DMS79 (cell line): ENCODE measurements around the gene GPC2.
A peak's percentile ranks its signal among the peaks of the same experiment; 100 is the strongest.

ENCODE experiments used
- DNase-seq: peaks from one replicate; lab custom pipeline; 2025; lab: John Stamatoyannopoulos, UW

GPC2 gene

DNA sequence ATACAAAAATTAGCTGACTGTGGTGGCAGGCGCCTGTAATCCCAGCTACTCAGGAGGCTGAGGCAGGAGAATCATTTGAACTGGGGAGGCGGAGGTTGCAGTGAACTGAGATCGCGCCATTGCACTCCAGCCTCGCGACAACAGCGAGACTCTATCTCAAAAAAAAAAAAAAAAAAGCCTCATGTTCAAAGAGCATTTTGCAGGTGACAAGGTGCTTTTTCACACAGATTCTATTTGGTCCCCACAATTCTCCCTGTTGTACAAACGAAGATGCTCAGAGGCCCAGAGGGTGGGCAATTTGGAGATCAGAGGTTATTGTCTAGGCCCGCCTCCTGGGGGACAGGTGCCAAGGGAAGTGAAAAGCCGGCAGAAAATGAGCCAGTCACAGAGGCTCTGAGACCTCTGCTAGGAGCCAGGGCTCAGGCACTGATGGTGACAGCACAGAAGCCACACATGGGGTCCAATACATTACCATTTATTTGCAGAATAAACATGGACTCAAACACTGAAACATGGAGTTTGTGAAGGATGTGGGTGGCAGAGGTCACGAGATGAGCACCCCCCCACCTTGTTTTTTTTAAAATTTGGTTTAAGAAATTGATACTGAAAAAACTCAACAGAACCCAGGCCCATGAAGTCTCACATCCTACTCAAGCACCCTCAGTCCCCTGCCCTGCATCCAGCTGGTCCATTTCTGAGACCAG, 7.9 kb downstream of the GPC2 start:
- DNase-seq = no peak

GRCh38 chr7:100167912-100168323, 9.3 kb downstream of the GPC2 start:
- no peak for DNase-seq

DNA sequence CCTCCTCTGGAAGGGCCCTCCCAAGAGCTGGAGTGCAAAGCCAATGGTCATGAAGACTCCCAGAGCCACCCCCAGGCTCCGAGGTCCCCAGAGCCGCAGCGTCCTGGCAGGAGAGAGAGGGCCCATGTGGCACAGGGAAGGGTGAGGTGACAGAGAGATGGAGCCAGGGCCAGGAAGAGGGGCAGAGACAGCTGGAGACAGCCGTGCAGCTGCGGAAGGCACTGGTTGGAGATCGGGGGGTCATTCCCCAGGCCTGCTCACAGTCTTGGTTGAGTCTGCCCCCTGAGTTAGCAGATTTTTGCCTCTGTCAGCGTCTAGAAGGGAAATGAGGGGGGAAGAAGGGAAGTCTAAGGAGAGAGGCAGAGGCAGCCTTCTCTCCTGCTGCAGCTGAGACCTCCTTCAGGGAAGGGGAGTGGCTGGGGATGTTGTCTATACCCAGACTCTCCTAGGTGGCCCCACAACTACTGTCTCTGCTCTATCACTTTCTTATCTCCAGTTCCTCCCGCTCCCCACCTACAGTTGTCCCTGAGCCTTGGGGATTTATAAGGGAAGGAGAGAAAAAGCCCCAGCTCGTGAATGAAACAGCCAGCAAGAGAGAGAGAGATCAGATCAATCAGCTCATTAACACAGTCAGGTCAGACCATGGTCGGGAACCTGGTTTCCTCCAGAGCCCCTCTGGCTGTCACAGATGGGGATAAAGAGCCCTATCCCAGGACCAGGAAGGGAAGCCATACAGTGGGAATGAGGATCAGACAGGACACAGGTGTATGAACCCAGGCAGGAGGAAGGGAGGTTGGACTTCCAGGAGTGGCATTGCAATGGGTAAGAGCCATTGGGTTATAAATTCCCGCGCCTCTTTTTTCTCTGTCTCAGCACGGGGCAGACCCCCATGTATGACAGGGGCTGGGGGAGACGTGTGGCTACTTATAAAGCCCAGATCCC, 9.9 kb downstream of the GPC2 start:
- no peak for DNase-seq

- DNase-seq = no peak
These were observed 10.8 kb downstream of the GPC2 start for GRCh38 chr7:100166317-100166940.

DNA sequence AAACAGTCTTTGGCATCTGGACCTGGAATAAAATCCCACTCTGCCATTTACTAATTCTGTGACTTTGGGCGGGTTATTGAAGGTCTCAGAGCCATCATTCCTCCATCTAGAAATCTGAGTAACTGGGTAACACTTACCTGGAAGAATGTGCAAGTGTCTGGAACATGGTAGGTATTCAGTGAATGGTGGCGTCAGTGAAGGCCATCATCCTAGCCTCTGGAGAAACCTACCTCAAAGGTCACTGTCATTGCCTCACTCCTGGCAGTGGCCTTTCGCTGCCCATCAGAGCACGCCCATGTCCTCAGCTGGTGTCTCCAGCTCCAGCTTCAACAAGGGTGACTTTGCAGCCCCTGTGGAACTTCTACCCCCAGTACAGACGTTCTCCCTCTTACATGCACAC, 13.3 kb downstream of the GPC2 start:
- DNase-seq = no peak

DNA sequence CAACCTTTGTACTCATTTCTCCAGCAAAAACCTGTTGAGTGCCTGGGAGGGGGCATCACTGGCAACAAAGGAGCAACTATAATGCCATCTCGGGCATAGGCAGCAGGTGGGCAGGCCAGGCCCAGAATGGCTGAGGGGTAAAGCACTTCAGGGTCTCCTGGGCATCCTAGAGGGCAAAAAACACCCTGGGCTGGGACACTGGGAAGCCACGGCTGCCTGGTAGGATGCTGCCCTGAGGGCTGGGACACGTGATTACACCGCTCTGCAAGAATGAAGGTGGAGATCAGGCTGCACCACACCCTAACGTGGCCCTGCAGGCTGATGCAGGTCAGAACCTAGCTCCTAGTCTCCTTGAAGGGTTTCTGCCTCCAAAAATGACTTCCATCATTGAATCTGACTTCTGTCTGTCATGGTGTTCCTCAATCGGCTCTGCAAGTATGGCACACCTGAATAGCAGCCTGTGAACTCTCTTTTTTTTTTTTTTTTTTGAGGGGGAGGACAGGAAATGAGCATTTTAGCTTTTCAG, 14.1 kb downstream of the GPC2 start:
- DNase-seq = peak; percentile 10

DNA sequence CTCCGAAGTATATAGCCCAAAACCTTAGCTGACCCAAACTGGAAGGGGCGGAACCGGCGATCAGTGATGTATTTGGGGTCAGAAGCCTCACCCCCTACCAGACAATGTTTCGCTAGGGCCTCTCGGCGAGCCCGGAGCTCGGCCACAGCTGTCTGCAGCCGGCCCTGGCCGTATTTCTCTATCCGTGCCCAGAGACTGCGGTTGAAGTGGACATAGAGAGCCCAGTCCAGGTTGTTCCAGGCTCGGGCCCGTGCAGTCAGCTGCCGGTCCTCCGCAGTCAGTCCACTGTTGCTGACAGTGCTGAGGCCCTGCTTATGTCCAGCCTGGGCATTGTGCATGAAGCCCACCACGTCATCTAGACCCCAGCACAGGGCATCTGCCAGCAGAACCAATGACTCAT, 17.1 kb downstream of the GPC2 start:
- DNase-seq = no peak

- DNase-seq = no peak
These were observed 18.0 kb downstream of the GPC2 start for GRCh38 chr7:100159099-100159623.

DNA sequence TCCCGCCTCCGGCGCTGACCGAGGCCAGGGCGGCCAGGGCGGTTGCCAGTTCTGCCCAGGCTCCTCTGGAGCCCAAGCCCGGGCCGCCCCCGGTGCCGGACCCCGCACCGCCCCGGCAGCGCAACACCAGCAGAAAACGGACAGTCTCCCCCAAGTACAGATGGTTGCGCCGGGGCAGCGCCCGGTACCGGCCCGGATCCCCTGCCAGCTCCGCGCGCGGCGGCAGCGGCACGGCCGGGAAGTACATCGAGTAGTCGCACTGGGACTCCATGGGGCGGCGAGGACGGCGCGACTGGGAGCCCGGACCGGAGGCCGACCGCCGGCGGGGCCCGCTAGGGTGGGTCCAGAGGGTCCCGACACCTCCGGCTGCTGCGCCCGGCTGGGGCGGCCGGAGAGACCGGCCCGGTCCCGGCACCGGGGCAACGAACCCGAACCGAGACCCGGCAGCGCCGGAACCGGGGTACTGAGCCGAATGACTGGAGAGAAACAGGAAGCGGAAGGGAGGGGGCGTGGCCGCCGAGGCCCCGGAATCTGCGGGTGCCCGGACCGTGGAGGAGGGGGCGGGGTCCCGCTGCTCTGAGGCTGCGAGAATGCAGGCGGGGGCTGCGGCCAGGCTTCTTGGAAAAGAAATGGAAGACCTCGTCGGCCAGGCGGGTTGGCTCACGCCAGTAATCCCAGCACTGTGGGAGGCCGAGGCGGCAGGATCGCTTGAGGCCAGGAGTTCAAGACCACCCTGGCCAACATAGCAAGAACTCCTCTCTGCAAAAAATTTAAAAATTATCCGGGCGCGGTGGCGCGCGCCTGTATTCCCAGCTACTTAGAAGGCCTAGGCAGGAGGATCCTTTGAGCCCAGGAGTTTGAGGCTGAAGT, 18.7 kb downstream of the GPC2 start, which contains the start of gene TRAPPC14:
Gene TRAPPC14, minus strand, starts transcription at position 495 of the 870 bp plus-strand sequence. Its CDS starts 224 bp downstream, at position 271.
- DNase-seq = peak; percentile 62

GRCh38 chr7:100157334-100158228, 19.6 kb downstream of the GPC2 start:
- peak; percentile 6 for DNase-seq

- DNase-seq = no peak
These were observed 20.2 kb downstream of the GPC2 start for GRCh38 chr7:100157069-100157333.

GRCh38 chr7:100156331-100157068, 20.7 kb downstream of the GPC2 start:
- no peak for DNase-seq

- DNase-seq = no peak
These were observed 21.4 kb downstream of the GPC2 start for GRCh38 chr7:100155553-100156317.

GRCh38 chr7:100154651-100155491, 22.3 kb downstream of the GPC2 start:
- DNase-seq = no peak

DNA sequence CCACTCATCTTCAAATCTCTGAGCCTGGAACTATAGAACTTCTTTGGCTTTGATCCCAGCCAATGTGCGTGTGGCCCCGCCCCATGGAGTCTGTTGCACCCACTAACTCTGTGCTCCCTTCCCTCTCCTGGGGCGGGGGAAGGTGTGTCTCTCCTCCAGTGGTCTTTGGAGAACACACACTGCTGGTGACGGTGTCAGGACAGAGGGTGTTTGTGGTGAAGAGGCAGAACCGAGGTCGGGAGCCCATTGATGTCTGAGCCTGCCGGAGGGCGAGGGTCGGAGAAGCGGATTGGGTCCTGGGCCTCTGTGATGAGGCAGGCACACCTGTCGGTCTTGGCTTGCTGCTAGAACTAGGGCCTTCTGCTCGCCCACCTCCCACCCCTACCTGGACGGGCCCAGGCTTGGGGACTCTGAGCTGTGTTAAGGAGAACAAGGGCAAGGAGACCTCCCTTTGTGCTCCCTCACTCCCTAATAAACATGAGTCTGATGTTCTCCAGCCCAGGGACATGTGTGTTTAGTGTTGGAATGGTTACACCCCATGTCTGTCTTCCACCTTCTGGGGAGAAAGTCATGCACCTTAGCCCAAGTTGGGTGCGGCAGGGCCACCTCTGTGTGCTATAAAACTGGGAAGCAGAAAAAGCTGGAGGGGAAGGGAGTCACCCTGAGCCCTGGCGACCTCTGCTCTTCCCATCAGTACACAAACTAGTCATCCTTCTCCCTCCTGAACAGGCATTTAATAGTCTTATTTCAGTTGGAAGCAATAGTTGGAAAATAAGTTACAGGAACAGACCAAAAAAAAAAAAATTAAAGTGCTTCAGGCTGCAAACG, 23.3 kb downstream of the GPC2 start:
- no peak for DNase-seq

DNA sequence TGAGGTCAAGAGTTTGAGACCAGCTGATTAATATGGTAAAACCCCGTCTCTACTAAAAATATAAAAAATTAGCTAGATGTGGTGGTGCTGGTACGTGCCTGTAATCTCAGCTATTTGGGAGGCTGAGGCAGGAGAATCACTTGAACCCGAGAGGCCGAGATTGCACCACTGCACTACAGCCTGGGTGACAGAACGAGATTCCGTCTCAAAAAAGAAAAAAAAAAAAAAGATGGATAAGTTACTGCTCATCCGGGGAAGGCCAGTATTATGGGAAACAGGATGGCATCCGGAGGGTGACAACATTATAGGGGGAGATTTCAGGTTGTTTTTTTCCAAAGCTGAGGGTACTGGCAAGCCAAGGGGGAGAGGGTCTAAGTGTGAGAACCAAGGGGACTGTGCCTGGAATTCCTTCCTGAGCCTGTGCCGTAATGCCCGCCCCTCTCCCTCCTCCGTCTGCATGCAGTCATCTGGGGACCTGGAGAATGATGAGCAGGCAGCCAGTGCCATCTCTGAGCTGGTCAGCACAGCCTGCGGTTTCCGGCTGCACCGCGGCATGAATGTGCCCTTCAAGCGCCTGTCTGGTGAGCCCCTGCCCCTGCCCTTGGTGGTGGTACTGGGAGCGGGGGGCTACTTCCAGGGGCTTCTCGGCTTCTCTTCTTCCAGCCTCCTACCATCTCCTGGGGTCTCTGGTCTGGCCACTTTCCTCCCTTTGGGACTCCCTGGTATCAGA, 24.1 kb downstream of the GPC2 start:
- no peak for DNase-seq
